Activated CD8-positive, alpha-beta memory T cell treated with anti-CD3 and anti-CD28 coated beads, Interleukin-2, amount 50 U/mL, for 1 hour (primary cell): ENCODE data around the gene PIP4K2C.

ENCODE experiments used
- DNase-seq: peaks from one replicate; pipeline ENCODE4 v3.0.0-alpha.2; 2020; ENCODE audit errors: extremely low read depth

Gene PIP4K2C

GRCh38 chr12:57621497-57622292 lies 30.7 kb downstream of the PIP4K2C start:
- DNase-seq: no peak

GRCh38 chr12:57622293-57623245 lies 31.6 kb downstream of the PIP4K2C start:
- DNase-seq: no peak

- DNase-seq: no peak
Measured at GRCh38 chr12:57623385-57623784, 32.4 kb downstream of the PIP4K2C start.

GRCh38 chr12:57623811-57624390 lies 32.9 kb downstream of the PIP4K2C start:
- DNase-seq: no peak

GRCh38 chr12:57624441-57625220 lies 33.6 kb downstream of the PIP4K2C start:
- no peak for DNase-seq

- DNase-seq: no peak
Measured at GRCh38 chr12:57625261-57626032, 34.5 kb downstream of the PIP4K2C start.

GRCh38 chr12:57626111-57626920 lies 35.3 kb downstream of the PIP4K2C start:
- no peak for DNase-seq

GRCh38 chr12:57626921-57627445 lies 36.0 kb downstream of the PIP4K2C start:
- no peak for DNase-seq

GRCh38 chr12:57627501-57628279 lies 36.7 kb downstream of the PIP4K2C start:
- no peak for DNase-seq

GRCh38 chr12:57628280-57629191 lies 37.5 kb downstream of the PIP4K2C start:
- DNase-seq: no peak

GRCh38 chr12:57629897-57630471 lies 39.0 kb downstream of the PIP4K2C start:
- no peak for DNase-seq

GRCh38 chr12:57630891-57631433 lies 40.0 kb downstream of the PIP4K2C start:
- no peak for DNase-seq

- DNase-seq: no peak
Measured at GRCh38 chr12:57631566-57632072, 40.6 kb downstream of the PIP4K2C start.

- DNase-seq: no peak
Measured at GRCh38 chr12:57632073-57632957, 41.3 kb downstream of the PIP4K2C start.

GRCh38 chr12:57632958-57633840 lies 42.2 kb downstream of the PIP4K2C start, which contains the start of gene B4GALNT1:
B4GALNT1 (minus strand) TSS chr12:57633201; CDS start chr12:57632132, 1,069 bp downstream.
- DNase-seq: no peak
